ENCODE measurements around the gene INF2. TPM values are rescaled to one million over a fixed set of nuclear protein-coding genes. Genes with fewer than 3 reads are reported as not detected.

The INF2 gene
- total and polyA plus RNA-seq, 9 of the 15 experiments (the other 6 are each of a cell fraction or from before 2014, with no cell fraction given), result 0.56 to 31.3 (median 7.8) TPM

DNA sequence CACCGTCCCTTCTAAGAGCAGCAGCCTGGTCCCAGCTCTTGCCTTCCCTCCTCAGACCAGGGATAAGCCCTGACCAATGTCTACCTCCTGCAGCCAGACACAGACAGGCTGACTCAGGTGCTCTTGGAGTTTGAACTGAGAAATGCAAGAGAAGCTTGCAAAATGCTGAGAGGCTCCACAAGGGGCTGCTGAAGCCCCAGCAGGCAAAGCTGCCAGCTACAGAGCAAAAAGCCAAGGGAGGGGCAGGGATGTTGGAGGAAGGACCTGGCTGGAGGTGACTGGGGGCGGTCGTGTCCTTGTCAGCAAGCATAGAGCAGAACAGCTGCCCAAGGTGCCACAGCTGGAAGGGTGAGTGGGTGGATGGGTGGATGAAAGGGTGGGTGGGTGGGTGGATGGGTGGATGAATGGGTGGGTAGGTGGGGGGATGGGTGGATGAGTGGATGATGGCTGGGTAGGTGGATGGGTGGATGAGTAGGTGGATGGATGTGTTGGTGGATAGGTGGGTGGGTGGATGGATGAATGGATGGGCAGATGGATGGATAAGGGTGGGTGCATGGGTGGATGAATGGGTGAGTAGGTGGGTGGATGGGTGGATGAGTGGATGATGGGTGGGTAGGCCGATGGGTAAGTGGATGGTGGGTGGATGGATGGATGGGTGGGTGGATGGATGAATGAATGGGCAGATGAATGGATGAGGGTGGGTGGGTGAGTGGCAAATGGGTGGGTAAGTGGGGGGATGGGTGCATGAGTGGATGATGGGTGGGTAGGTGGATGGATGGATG lies 4.0 kb upstream of the INF2 start:
- no peak overlapping the region for H3K4me2 ChIP-seq (ENCODE audit: insufficient read depth, low read length)
- ChIA-PET CTCF (ENCODE audit: low intra/inter-chr PET ratio) (no interaction called here), POLR2A (no interaction called here)
- WGBS (ENCODE audit: insufficient coverage, low coverage, missing lambda C conversion rate), result 0% methylated on average over 1 of the region's 4 CpGs
- H2AFZ ChIP-seq (ENCODE audit: low read depth, low read length), result no peak overlapping the region
- intact Hi-C loops (cut with micrococcal nuclease), result no loop called here
- no peaks in the 10 kb centered on the region for H3K27me3 ChIP-seq (ENCODE audit: control insufficient read depth in 2 of 2, insufficient read depth in 2 of 2, low read length in 2 of 2)
- in situ Hi-C loops (cut with MboI), result no loop called here
- FAIRE-seq (no peak), ATAC-seq (no peak), DNase-seq (ENCODE audit: extremely low read depth in 1 of 4, low spot score in 3 of 4) (no peak)
- H3K4me3 ChIP-seq, result no peak overlapping the region
- H3K36me3 ChIP-seq (ENCODE audit: control insufficient read depth, insufficient read depth, low read length), result no peaks in the 10 kb centered on the region
- BruUV-seq (replicated peaks), result no TSS peak
- no peak for TF ChIP-seq PTBP1 (IDR thresholded peaks at IDR 0.05; ENCODE audit: low read depth, low read length)
- TF ChIP-seq, protein P1, sequence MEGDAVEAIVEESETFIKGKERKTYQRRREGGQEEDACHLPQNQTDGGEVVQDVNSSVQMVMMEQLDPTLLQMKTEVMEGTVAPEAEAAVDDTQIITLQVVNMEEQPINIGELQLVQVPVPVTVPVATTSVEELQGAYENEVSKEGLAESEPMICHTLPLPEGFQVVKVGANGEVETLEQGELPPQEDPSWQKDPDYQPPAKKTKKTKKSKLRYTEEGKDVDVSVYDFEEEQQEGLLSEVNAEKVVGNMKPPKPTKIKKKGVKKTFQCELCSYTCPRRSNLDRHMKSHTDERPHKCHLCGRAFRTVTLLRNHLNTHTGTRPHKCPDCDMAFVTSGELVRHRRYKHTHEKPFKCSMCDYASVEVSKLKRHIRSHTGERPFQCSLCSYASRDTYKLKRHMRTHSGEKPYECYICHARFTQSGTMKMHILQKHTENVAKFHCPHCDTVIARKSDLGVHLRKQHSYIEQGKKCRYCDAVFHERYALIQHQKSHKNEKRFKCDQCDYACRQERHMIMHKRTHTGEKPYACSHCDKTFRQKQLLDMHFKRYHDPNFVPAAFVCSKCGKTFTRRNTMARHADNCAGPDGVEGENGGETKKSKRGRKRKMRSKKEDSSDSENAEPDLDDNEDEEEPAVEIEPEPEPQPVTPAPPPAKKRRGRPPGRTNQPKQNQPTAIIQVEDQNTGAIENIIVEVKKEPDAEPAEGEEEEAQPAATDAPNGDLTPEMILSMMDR (IDR thresholded peaks at IDR 0.05 in 2 of 3, conservative IDR thresholded peaks at IDR 0.05 in 1 of 3; ENCODE audit: insufficient read depth in 2 of 3, low read depth in 1 of 3, low read length in 3 of 3), result peak in 2 of 3 experiments; percentile 30 to 37; a peak in 4 of 6 replicates
- TF ChIP-seq EGR1 (conservative IDR thresholded peaks at IDR 0.05), result 0 out of 2 replicates have a peak, but pooled peaks have one; percentile 19
- peaks cover 7% of the 10 kb centered on the region for H3K79me2 ChIP-seq (ENCODE audit: control insufficient read depth, insufficient read depth, low read length)
- H3K4me1 ChIP-seq (replicated peaks in 1 of 2; ENCODE audit: control insufficient read depth in 2 of 2, insufficient read depth in 2 of 2, low read length in 2 of 2), result peaks cover 10 to 57% of the 10 kb centered on the region in 2 experiments; a peak in 4 of 5 replicates
- H3K9me3 ChIP-seq (replicated peaks; ENCODE audit: control insufficient read depth, insufficient read depth, low read depth, low read length), result no peaks in the 10 kb centered on the region
- no peak overlapping the region for H3K9ac ChIP-seq (ENCODE audit: insufficient read depth in 1 of 2, low read depth in 2 of 2, low read length in 2 of 2)
- H3K9me1 ChIP-seq (ENCODE audit: control insufficient read depth, insufficient read depth, low read length), result no peaks in the 10 kb centered on the region
- H3K27ac ChIP-seq (ENCODE audit: extremely low read depth, low read depth, low read length), result no peak overlapping the region
- H4K20me1 ChIP-seq (replicated peaks; ENCODE audit: control insufficient read depth, insufficient read depth, low read length), result no peaks in the 10 kb centered on the region

All from K562 (cell line).